Keratinocyte (primary cell): ENCODE measurements around the gene ZNF274. TPM values are rescaled to one million over a fixed set of nuclear protein-coding genes. Genes with fewer than 3 reads are reported as not detected.

Experiments used
- DNase-seq: peaks from one replicate; pipeline ENCODE4 v3.0.0-alpha.2; 2011; ENCODE audit warnings: low read depth, missing footprints, low spot score
- FAIRE-seq: peaks from 2 replicates; lab custom pipeline; 2011; peaks lifted over from hg19 to GRCh38; lab: Jason Lieb, UNC
- H2AFZ ChIP-seq: 2 replicates; pipeline ENCODE4 v1.6.0; 2012; ENCODE audit warnings: low read length, control low read depth, inconsistent platforms; ENCODE audit not compliant: control insufficient read depth
- H3K27ac ChIP-seq: 2 replicates; pipeline ENCODE4 v1.5.1; 2011; ENCODE audit warnings: low read length; ENCODE audit not compliant: control insufficient read depth, insufficient read depth
- H3K27me3 ChIP-seq: 3 replicates; pipeline ENCODE4 v1.6.0; 2011; ENCODE audit warnings: low read length; ENCODE audit not compliant: control insufficient read depth, insufficient read depth; ENCODE audit errors: extremely low read depth
- H3K36me3 ChIP-seq, 2 experiments: 2 replicates in 1 of 2; 3 replicates in 1 of 2; pipeline ENCODE4 v1.5.1; 2011; ENCODE audit warnings: low read length in 2 of 2, mild to moderate bottlenecking in 1 of 2; ENCODE audit not compliant: control insufficient read depth in 2 of 2, insufficient read depth in 2 of 2; ENCODE audit errors: extremely low read depth in 1 of 2
- H3K4me1 ChIP-seq: 3 replicates; pipeline ENCODE4 v1.5.1; 2011; ENCODE audit warnings: low read length; ENCODE audit not compliant: control insufficient read depth, insufficient read depth; ENCODE audit errors: extremely low read depth
- H3K4me2 ChIP-seq: 3 replicates; pipeline ENCODE4 v1.6.0; 2011; ENCODE audit warnings: low read depth, low read length; ENCODE audit not compliant: control insufficient read depth, insufficient read depth; ENCODE audit errors: extremely low read depth
- H3K4me3 ChIP-seq, 3 experiments: fragments of 200-600 bp in 1 of 3; sonication (generic) in 1 of 3; 2 replicates in 2 of 3; 3 replicates in 1 of 3; pipeline ENCODE4 v1.5.1; 2011 to 2016; ENCODE audit warnings: low read length in 3 of 3, mild to moderate bottlenecking in 3 of 3, control low read depth in 2 of 3, inconsistent platforms in 1 of 3, low read depth in 1 of 3, mixed read lengths in 1 of 3, mixed run types in 1 of 3, moderate library complexity in 1 of 3; ENCODE audit not compliant: control insufficient read depth in 2 of 3, insufficient read depth in 2 of 3; ENCODE audit errors: extremely low read depth in 1 of 3
- H3K79me2 ChIP-seq: 2 replicates; pipeline ENCODE4 v1.6.0; 2012; ENCODE audit warnings: low read length; ENCODE audit not compliant: control insufficient read depth, insufficient read depth
- H3K9ac ChIP-seq: 3 replicates; pipeline ENCODE4 v1.6.0; 2011; ENCODE audit warnings: low read length; ENCODE audit not compliant: control insufficient read depth, insufficient read depth; ENCODE audit errors: extremely low read depth
- H3K9me1 ChIP-seq: 3 replicates; pipeline ENCODE4 v1.6.0; 2011; ENCODE audit warnings: low read length; ENCODE audit not compliant: control insufficient read depth, insufficient read depth; ENCODE audit errors: extremely low read depth
- H3K9me3 ChIP-seq: 2 replicates; pipeline ENCODE4 v1.5.1; 2012; ENCODE audit warnings: low read depth, low read length; ENCODE audit not compliant: control insufficient read depth
- H4K20me1 ChIP-seq: 3 replicates; pipeline ENCODE4 v1.6.0; 2011; ENCODE audit warnings: low read length; ENCODE audit not compliant: control insufficient read depth, insufficient read depth; ENCODE audit errors: extremely low read depth
- CTCF ChIP-seq, 3 experiments: IDR thresholded peaks in 1 of 3; conservative IDR thresholded peaks in 1 of 3; optimal IDR thresholded peaks in 1 of 3; 2 replicates in 2 of 3; 3 replicates in 1 of 3; pipeline versions ENCODE3 to v1.5.1; 2011; ENCODE audit warnings: low read length in 3 of 3, mild to moderate bottlenecking in 3 of 3, moderate library complexity in 2 of 3, control low read depth in 1 of 3, inconsistent platforms in 1 of 3; ENCODE audit not compliant: insufficient read depth in 2 of 3; ENCODE audit errors: extremely low read depth in 1 of 3
- EZH2 ChIP-seq: IDR thresholded peaks from one replicate; pipeline ENCODE4 v1.6.1; 2012; ENCODE audit warnings: inconsistent platforms, mild to moderate bottlenecking, low read length, moderate library complexity
- dilution Hi-C: fragments of 300-500 bp; cut with MboI; formaldehyde crosslinking; loops from one replicate; pipeline ENCODE4 v1.7.0; 2020; ENCODE audit warnings: low sequenced_read_pairs; ENCODE audit not compliant: extremely low pct_ligation_motif_present
- polyA plus RNA-seq, 5 experiments: library from polyadenylated mRNA; depleted of rRNA in 3 of 5; stranded (reverse) in 3 of 5; stranded (forward) in 1 of 5; unstranded in 1 of 5; fragments of >200 nt; gene quantifications; 1 replicate in 1 of 5; 2 replicates in 3 of 5; 3 replicates in 1 of 5; pipeline versions ENCODE4 v1.2.1 to v1.2.3, GENCODE V29; 2011 to 2012; ENCODE audit warnings: missing spikeins in 2 of 5, low read depth in 1 of 5, low replicate concordance in 1 of 5

Gene ZNF274
- polyA plus RNA-seq, 1 donor (not counting 4 experiments of a cell fraction or from before 2014, with no cell fraction given), result 25.9 TPM

DNA sequence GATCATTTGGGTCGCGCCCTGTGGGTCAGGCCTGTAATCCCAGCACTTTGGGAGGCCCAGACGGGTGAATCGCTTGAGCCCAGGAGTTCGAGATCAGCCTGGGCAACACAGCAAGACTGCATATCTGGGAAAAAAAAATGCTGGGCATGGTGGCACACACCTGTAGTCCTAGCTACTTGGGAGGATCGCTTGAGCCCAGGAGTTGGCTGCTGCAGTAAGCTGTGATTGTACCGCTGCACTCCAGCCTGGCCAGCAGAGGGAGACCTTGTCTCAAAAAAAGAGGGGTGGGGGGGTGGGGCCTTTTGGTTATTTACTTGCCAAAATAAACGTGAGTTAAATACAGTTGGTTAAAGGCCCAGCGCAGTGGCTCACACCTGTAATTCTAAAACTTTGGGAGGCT is 36.0 kb downstream of the ZNF274 start:
- H3K27me3 ChIP-seq, result no peaks in the 10 kb centered on the region
- H3K9me3 ChIP-seq, result peaks cover 25% of the 10 kb centered on the region
- no peak overlapping the region for H3K9ac ChIP-seq
- H2AFZ ChIP-seq, result no peak overlapping the region
- H3K27ac ChIP-seq, result no peak overlapping the region
- H3K36me3 ChIP-seq, result peaks cover under 1% of the 10 kb centered on the region in 2 experiments
- H3K4me1 ChIP-seq, result no peaks in the 10 kb centered on the region
- no peaks in the 10 kb centered on the region for H4K20me1 ChIP-seq
- no peak overlapping the region for H3K4me2 ChIP-seq
- no peak for DNase-seq
- FAIRE-seq, result no peak
- TF ChIP-seq EZH2, result no peak
- peak in 2 of 3 experiments; percentile 35 to 36 for TF ChIP-seq CTCF (optimal IDR thresholded peaks at IDR 0.05 in 1 of 3, IDR thresholded peaks at IDR 0.05 in 1 of 3, conservative IDR thresholded peaks at IDR 0.05 in 1 of 3; ENCODE audit: extremely low read depth in 1 of 3, insufficient read depth in 2 of 3, low read length in 3 of 3)
- H3K79me2 ChIP-seq, result no peaks in the 10 kb centered on the region
- dilution Hi-C loops, result no loop called here
- H3K4me3 ChIP-seq, result no peak overlapping the region
- H3K9me1 ChIP-seq, result no peaks in the 10 kb centered on the region

- no peak for DNase-seq
- peak overlapping the region; percentile 62 for H2AFZ ChIP-seq
These were observed 45.2 kb downstream of the ZNF274 start for GRCh38 chr19:58227964-58228584.

More at GRCh38 chr19:58227964-58228584, 45.2 kb downstream of the ZNF274 start:
- H3K4me1 ChIP-seq, result peaks cover 13% of the 10 kb centered on the region
- TF ChIP-seq EZH2 (no peak), CTCF (optimal IDR thresholded peaks at IDR 0.05 in 1 of 3, IDR thresholded peaks at IDR 0.05 in 1 of 3, conservative IDR thresholded peaks at IDR 0.05 in 1 of 3; ENCODE audit: extremely low read depth in 1 of 3, insufficient read depth in 2 of 3, low read length in 3 of 3) (no peak)
- no peaks in the 10 kb centered on the region for H3K9me1 ChIP-seq
- peak overlapping the region; percentile 84 for H3K9ac ChIP-seq
- peaks cover 29% of the 10 kb centered on the region for H3K79me2 ChIP-seq
- peaks cover 15 to 19% of the 10 kb centered on the region in 2 experiments for H3K36me3 ChIP-seq
- H4K20me1 ChIP-seq, result no peaks in the 10 kb centered on the region
- no peak for FAIRE-seq
- H3K27ac ChIP-seq, result peak overlapping the region; percentile 69
- H3K27me3 ChIP-seq, result no peaks in the 10 kb centered on the region
- H3K9me3 ChIP-seq, result no peaks in the 10 kb centered on the region
- dilution Hi-C loops, result no loop called here
- peak overlapping the region; percentile 99 for H3K4me2 ChIP-seq
- peak overlapping the region; percentile 79 to 86 (median 85) for H3K4me3 ChIP-seq
